HUDEP-2 (cell line): ENCODE measurements around the gene MAGEB17.
"Not testable (repeated sequence)": the region's sequence is repeated elsewhere in the genome, so short reads cannot be mapped to it uniquely, and the experiment has no call there.

Experiments
- DNase-seq, 76 experiments: peaks; one replicate each; lab custom pipeline; 2025; ENCODE audit not compliant: unreplicated experiment in 76 of 76; lab: John Stamatoyannopoulos, UW

The MAGEB17 gene

GRCh38 chrX:16155581-16156096, 11.6 kb upstream of the MAGEB17 start:
- no peak for DNase-seq

GRCh38 chrX:16156692-16157331, 10.5 kb upstream of the MAGEB17 start:
- no peak for DNase-seq

GRCh38 chrX:16160729-16161128, 6.6 kb upstream of the MAGEB17 start:
- no peak for DNase-seq

GRCh38 chrX:16161173-16161572, 6.1 kb upstream of the MAGEB17 start:
- not testable (repeated sequence) for DNase-seq

- DNase-seq, result no peak
These were observed 4.9 kb upstream of the MAGEB17 start for GRCh38 chrX:16162391-16162790.

- DNase-seq, result no peak
These were observed 2.5 kb upstream of the MAGEB17 start for GRCh38 chrX:16164748-16165147.

GRCh38 chrX:16171039-16171438, 3.8 kb downstream of the MAGEB17 start:
- no peak for DNase-seq

GRCh38 chrX:16171944-16172343, 4.7 kb downstream of the MAGEB17 start:
- DNase-seq, result no peak

GRCh38 chrX:16172391-16172790, 5.1 kb downstream of the MAGEB17 start:
- no peak for DNase-seq

- DNase-seq, result no peak
These were observed 8.2 kb downstream of the MAGEB17 start for GRCh38 chrX:16175329-16176061.

GRCh38 chrX:16177260-16177659, 10.0 kb downstream of the MAGEB17 start:
- DNase-seq, result no peak

- DNase-seq, result not testable (repeated sequence)
These were observed 16.6 kb downstream of the MAGEB17 start for GRCh38 chrX:16183843-16184242.

- DNase-seq, result peak in 3 of 76 experiments; percentile 0 to 2 (median 0)
These were observed 18.4 kb downstream of the MAGEB17 start for GRCh38 chrX:16185725-16186136.

GRCh38 chrX:16186380-16187007, 19.2 kb downstream of the MAGEB17 start:
- DNase-seq, result no peak

GRCh38 chrX:16187024-16187760, 19.9 kb downstream of the MAGEB17 start:
- DNase-seq, result no peak

GRCh38 chrX:16188687-16189086, 21.4 kb downstream of the MAGEB17 start:
- no peak for DNase-seq

GRCh38 chrX:16191605-16192004, 24.3 kb downstream of the MAGEB17 start:
- no peak for DNase-seq

GRCh38 chrX:16196829-16197228, 29.5 kb downstream of the MAGEB17 start:
- peak in 1 of 76 experiments; percentile 0 for DNase-seq

- no peak for DNase-seq
These were observed 32.1 kb downstream of the MAGEB17 start for GRCh38 chrX:16199343-16199742.

GRCh38 chrX:16202943-16203342, 35.7 kb downstream of the MAGEB17 start:
- no peak for DNase-seq

- no peak for DNase-seq
These were observed 37.3 kb downstream of the MAGEB17 start for GRCh38 chrX:16204538-16204937.
